Endothelial cell of umbilical vein (primary cell): ENCODE measurements around the gene LIPT1. TPM values are rescaled to one million over a fixed set of nuclear protein-coding genes. Genes with fewer than 3 reads are reported as not detected.

Source experiments
- BruUV-seq: library from RNA; stranded (reverse); fragments of 400-500 nt; replicated peaks from 2 replicates; lab custom pipeline; 2021; lab: Mats Ljungman, UMichigan
- CTCF ChIA-PET: fragments of 300-600, 350-600 bp; sonication (Branson Sonifier 250); formaldehyde crosslinking; loops from one replicate; lab custom pipeline; 2021; ENCODE audit warnings: antibody characterized with exemption, inconsistent platforms; lab: Charles Lee
- POLR2A ChIA-PET: fragments of 300-600, 350-600 bp; sonication (Branson Sonifier 250); formaldehyde crosslinking; loops from one replicate; lab custom pipeline; 2021; ENCODE audit warnings: antibody characterized with exemption, inconsistent platforms; lab: Charles Lee
- DNase-seq: peaks from one replicate; pipeline ENCODE4 v3.0.0-alpha.2; 2011; ENCODE audit warnings: low read depth, low spot score
- FAIRE-seq: peaks from 2 replicates; lab custom pipeline; 2011; peaks lifted over from hg19 to GRCh38; lab: Jason Lieb, UNC
- H2AFZ ChIP-seq: 2 replicates; pipeline ENCODE4 v1.6.0; 2012; ENCODE audit warnings: low read depth, low read length, control low read depth, inconsistent platforms
- H3K27ac ChIP-seq: 2 replicates; pipeline ENCODE4 v1.5.1; 2011; ENCODE audit warnings: low read depth, mild to moderate bottlenecking, control low read depth, low read length, moderate library complexity; ENCODE audit not compliant: insufficient read depth
- H3K27me3 ChIP-seq, 2 experiments: 2 replicates each; pipeline versions ENCODE4 v1.6.0 to v1.6.1; 2011; ENCODE audit warnings: low read length in 2 of 2, mixed read lengths in 1 of 2; ENCODE audit not compliant: control insufficient read depth in 2 of 2, insufficient read depth in 2 of 2
- H3K36me3 ChIP-seq, 2 experiments: 2 replicates in 1 of 2; 3 replicates in 1 of 2; pipeline ENCODE4 v1.5.1; 2011; ENCODE audit warnings: low read length in 2 of 2, mild to moderate bottlenecking in 1 of 2, moderate library complexity in 1 of 2; ENCODE audit not compliant: control insufficient read depth in 2 of 2, insufficient read depth in 2 of 2; ENCODE audit errors: extremely low read depth in 1 of 2
- H3K4me1 ChIP-seq: 3 replicates; pipeline ENCODE4 v1.5.1; 2011; ENCODE audit warnings: mild to moderate bottlenecking, low read length; ENCODE audit not compliant: control insufficient read depth, insufficient read depth; ENCODE audit errors: extremely low read depth
- H3K4me2 ChIP-seq: 2 replicates; pipeline ENCODE4 v1.6.1; 2011; ENCODE audit warnings: low read length, control low read depth, mixed read lengths; ENCODE audit not compliant: insufficient read depth
- H3K4me3 ChIP-seq, 3 experiments: fragments of 200-600 bp in 1 of 3; sonication (generic), shearing (Covaris generic) in 1 of 3; replicated peaks in 1 of 3; 2 replicates each; pipeline ENCODE4 v1.5.1; 2011 to 2016; ENCODE audit warnings: control low read depth in 3 of 3, low read length in 3 of 3, mild to moderate bottlenecking in 2 of 3, inconsistent platforms in 1 of 3, low read depth in 1 of 3, moderate library complexity in 1 of 3; ENCODE audit not compliant: insufficient read depth in 1 of 3
- H3K79me2 ChIP-seq: 2 replicates; pipeline ENCODE4 v1.6.0; 2012; ENCODE audit warnings: low read length, inconsistent platforms; ENCODE audit not compliant: control insufficient read depth, insufficient read depth
- H3K9ac ChIP-seq: replicated peaks from 2 replicates; pipeline ENCODE3; 2011; ENCODE audit warnings: low read length, control low read depth; ENCODE audit not compliant: insufficient read depth; ENCODE audit errors: extremely low read depth
- H3K9me1 ChIP-seq: replicated peaks from 3 replicates; pipeline ENCODE4 v1.6.0; 2011; ENCODE audit warnings: mild to moderate bottlenecking, low read length; ENCODE audit not compliant: control insufficient read depth, insufficient read depth; ENCODE audit errors: extremely low read depth
- H3K9me3 ChIP-seq: replicated peaks from 2 replicates; pipeline ENCODE4 v1.5.1; 2012; ENCODE audit warnings: low read length, inconsistent platforms; ENCODE audit not compliant: control insufficient read depth, insufficient read depth
- H4K20me1 ChIP-seq: replicated peaks from 2 replicates; pipeline ENCODE3; 2011; ENCODE audit warnings: mild to moderate bottlenecking, low read length; ENCODE audit not compliant: control insufficient read depth, insufficient read depth; ENCODE audit errors: extremely low read depth
- CTCF ChIP-seq, 2 donors: IDR thresholded peaks; 1 replicate in 1 of 2; 2 replicates in 1 of 2; pipeline ENCODE4 v1.5.1; 2011; ENCODE audit warnings: low read length in 2 of 2, mild to moderate bottlenecking in 2 of 2, moderate library complexity in 2 of 2, control low read depth in 1 of 2, inconsistent platforms in 1 of 2, low read depth in 1 of 2; ENCODE audit not compliant: insufficient read depth in 1 of 2; ENCODE audit errors: extremely low read depth in 1 of 2
- EZH2 ChIP-seq: IDR thresholded peaks from 2 replicates; pipeline ENCODE4 v1.6.1; 2012; ENCODE audit warnings: borderline replicate concordance, low read depth, mild to moderate bottlenecking, moderate library complexity, low read length, inconsistent platforms; ENCODE audit not compliant: severe bottlenecking
- FOS ChIP-seq: IDR thresholded peaks from 2 replicates; pipeline ENCODE4 v1.6.1; 2011; ENCODE audit warnings: mild to moderate bottlenecking, low read length, moderate library complexity, borderline replicate concordance; ENCODE audit not compliant: insufficient read depth
- GATA2 ChIP-seq: IDR thresholded peaks from 2 replicates; pipeline ENCODE4 v1.7.0; 2011; ENCODE audit warnings: low read depth, mild to moderate bottlenecking, moderate library complexity, mixed read lengths, low read length; ENCODE audit not compliant: insufficient read length, insufficient read depth
- JUN ChIP-seq: IDR thresholded peaks from 2 replicates; pipeline ENCODE4 v1.6.1; 2011; ENCODE audit warnings: borderline replicate concordance, low read depth; ENCODE audit not compliant: insufficient read length, insufficient read depth
- MYC ChIP-seq: IDR thresholded peaks from one replicate; pipeline ENCODE4 v1.6.1; 2011; ENCODE audit warnings: mild to moderate bottlenecking, low read depth, low read length
- POLR2A ChIP-seq: IDR thresholded peaks from 2 replicates; pipeline ENCODE4 v1.6.1; 2012; ENCODE audit warnings: low read depth, mild to moderate bottlenecking, control low read depth, low read length
- POLR2AphosphoS5 ChIP-seq: IDR thresholded peaks from 2 replicates; pipeline ENCODE4 v1.6.1; 2012; ENCODE audit warnings: low read depth, mild to moderate bottlenecking, control low read depth, low read length, moderate library complexity; ENCODE audit not compliant: insufficient read depth
- dilution Hi-C: fragments of 300-500 bp; cut with MboI; formaldehyde crosslinking; loops from one replicate; pipeline ENCODE4 v1.15.0; 2019; ENCODE audit warnings: low sequenced_read_pairs; ENCODE audit not compliant: extremely low pct_ligation_motif_present
- intact Hi-C: fragments of 100-400 bp; cut with micrococcal nuclease; formaldehyde crosslinking; loops from one replicate; pipeline ENCODE4 v1.10.0; 2022
- polyA plus RNA-seq, 4 experiments: library from polyadenylated mRNA; depleted of rRNA in 3 of 4; stranded (reverse) in 3 of 4; unstranded in 1 of 4; fragments of >200 nt; gene quantifications; 2 replicates each; pipeline versions ENCODE4 v1.2.1 to v1.2.3, GENCODE V29; 2011 to 2012; ENCODE audit warnings: missing spikeins in 1 of 4
- total RNA-seq: library from RNA; stranded (reverse); gene quantifications from 2 replicates; pipeline ENCODE4 v1.2.3, GENCODE V29; 2021
- TF ChIP-seq, protein P1 (sequence below): IDR thresholded peaks from 2 replicates; pipeline ENCODE4 v1.6.1; 2011; ENCODE audit not compliant: insufficient read depth, insufficient read length

The LIPT1 gene
- total and polyA plus RNA-seq, 2 donors (not counting 3 experiments of a cell fraction or from before 2014, with no cell fraction given), result 3.3 to 4.8 TPM

GRCh38 chr2:99106913-99107312, 47.9 kb upstream of the LIPT1 start:
- ChIA-PET CTCF (no interaction called here), POLR2A (no interaction called here)
- no peak overlapping the region for H3K4me2 ChIP-seq
- H2AFZ ChIP-seq, result no peak overlapping the region
- H3K9ac ChIP-seq, result no peak overlapping the region
- no peak for DNase-seq
- H3K79me2 ChIP-seq, result no peaks in the 10 kb centered on the region
- H3K4me3 ChIP-seq, result no peak overlapping the region
- H3K9me3 ChIP-seq, result no peaks in the 10 kb centered on the region
- H3K36me3 ChIP-seq, result no peaks in the 10 kb centered on the region
- intact Hi-C loops, result no loop called here
- H3K4me1 ChIP-seq, result no peaks in the 10 kb centered on the region
- dilution Hi-C loops, result no loop called here
- TF ChIP-seq MYC (no peak), EZH2 (no peak), FOS (no peak), CTCF (IDR thresholded peaks at IDR 0.05; ENCODE audit: extremely low read depth in 1 of 2, insufficient read depth in 1 of 2, low read depth in 1 of 2, low read length in 2 of 2) (no peak), GATA2 (no peak), POLR2AphosphoS5 (no peak), JUN (no peak), POLR2A (no peak)
- TF ChIP-seq, protein P1, sequence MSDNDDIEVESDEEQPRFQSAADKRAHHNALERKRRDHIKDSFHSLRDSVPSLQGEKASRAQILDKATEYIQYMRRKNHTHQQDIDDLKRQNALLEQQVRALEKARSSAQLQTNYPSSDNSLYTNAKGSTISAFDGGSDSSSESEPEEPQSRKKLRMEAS, result no peak
- no peak overlapping the region for H3K27ac ChIP-seq
- no peak for FAIRE-seq
- H3K27me3 ChIP-seq, result no peaks in the 10 kb centered on the region
- H4K20me1 ChIP-seq, result no peaks in the 10 kb centered on the region
- no peaks in the 10 kb centered on the region for H3K9me1 ChIP-seq
- BruUV-seq, result no TSS peak
